HG03520 (cell line): ENCODE data around the gene COIL.

Source experiments
- ATAC-seq: cut with Tn5 transposase; IDR thresholded peaks from one replicate; pipeline ENCODE4 v1.9.1; 2021; ENCODE audit warnings: mild to moderate bottlenecking, moderate library complexity; ENCODE audit not compliant: unreplicated experiment

Gene COIL

GRCh38 chr17:56910509-56911235 is 50.2 kb downstream of the COIL start:
- ATAC-seq = no peak

DNA sequence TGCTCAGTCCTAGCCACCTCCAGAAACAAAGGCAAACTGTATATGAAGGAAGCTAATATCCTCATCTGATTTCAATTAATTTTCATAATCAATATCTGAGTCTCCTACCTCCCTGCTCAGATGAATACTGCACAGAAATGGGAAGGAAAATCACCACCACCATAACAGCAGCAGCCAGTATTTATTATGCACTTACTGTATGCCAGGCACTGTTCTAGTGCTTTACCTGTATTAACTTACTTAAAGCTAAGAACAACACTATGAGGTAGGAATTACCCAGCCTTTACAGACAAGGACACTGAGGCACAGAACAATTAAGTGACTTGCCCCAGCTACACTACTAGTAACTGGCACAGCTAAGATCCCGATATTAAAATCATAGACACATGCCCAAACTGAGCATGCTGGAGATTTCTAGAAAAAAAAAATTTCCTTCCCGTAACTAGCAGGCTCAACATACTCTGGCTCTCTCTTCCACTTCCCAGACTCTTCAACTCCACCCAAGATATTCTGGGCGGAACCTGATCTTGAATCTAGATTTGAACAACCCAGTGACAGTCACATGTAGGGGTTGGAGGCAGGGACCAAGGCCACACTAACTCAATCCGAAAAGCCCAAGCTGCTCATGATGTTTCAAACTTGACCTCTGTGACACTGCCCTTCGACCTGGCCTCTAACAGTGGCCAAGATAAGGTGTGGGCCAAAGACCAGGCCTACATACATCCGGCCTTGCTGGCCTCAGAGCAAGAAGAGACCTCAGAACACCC is 50.9 kb downstream of the COIL start:
- no peak for ATAC-seq

- ATAC-seq = peak; percentile 85
These were observed 52.8 kb downstream of the COIL start for GRCh38 chr17:56908001-56908542.

- no peak for ATAC-seq
These were observed 57.3 kb downstream of the COIL start for GRCh38 chr17:56903560-56903959.

DNA sequence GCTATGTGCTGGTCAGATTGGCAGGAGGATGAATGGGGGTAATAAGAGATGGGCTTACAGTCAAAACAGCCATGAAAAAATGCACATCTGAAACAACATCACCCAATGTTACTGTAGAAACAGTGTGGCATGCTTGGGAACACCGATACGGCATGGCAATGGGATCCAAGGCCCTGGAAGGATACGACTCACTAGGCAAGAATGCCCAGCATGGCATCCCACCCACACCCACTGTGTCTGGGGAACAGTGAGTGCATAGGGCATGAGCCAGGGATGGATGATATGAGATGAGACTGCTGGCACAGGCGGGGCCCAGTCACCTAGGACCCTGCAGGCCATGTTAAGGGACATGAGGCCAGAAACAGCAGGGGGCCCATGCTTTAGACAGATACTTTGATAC is 58.5 kb downstream of the COIL start:
- ATAC-seq = no peak

- ATAC-seq = no peak
These were observed 61.4 kb downstream of the COIL start for GRCh38 chr17:56899403-56899802.

- ATAC-seq = no peak
These were observed 62.0 kb downstream of the COIL start for GRCh38 chr17:56898874-56899273.

DNA sequence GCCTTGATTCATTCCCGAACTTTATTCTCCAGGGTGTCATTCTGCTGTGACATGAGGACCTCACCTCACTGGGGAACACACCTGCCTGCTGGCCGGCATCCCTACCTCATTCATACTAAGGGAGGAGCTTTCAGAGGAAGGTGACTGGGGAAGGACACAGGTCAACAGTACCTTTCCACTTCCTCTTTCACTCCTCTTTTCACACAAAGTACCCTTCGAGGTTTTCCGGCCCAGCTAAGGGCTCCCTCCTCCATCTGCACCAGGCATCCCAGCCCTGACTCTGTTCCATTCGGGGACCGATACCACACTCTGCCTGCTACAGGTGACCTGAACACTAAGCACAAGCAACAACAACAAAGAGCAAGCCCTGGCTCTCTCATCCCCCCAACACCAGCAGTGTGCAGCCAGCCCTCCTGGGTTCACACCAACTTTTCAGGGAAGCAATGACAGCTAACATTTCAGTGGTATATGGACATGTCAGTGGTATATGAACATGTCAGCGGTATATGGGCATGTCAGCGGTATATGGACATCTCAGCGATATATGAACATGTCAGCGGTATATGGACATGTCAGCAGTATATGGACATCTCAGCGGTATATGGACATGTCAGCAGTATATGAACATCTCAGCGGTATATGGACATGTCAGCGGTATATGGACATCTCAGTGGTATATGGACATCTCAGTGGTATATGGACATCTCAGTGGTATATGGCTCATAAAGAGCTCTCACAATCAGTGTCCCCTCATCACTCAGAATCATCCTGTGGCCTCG is 63.0 kb downstream of the COIL start:
- ATAC-seq = no peak

DNA sequence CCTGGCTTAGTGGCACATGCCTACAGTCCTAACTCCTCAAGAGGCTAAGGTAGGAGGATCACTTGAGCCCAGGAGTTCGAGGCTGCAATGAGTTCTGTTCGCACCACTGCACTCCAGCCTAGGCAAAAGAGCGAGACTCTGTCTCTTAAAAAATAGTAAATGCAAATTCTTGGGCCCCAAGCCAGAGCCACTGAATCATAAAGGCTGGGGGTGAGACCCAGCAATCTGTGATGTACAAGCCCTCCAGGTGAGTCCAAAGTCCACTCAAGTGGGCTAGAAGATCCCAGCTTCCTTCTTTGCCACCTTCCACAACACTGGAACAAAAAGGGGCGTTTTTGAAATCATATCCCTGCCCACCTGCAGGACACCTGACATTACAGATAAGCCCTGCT is 63.9 kb downstream of the COIL start:
- no peak for ATAC-seq

DNA sequence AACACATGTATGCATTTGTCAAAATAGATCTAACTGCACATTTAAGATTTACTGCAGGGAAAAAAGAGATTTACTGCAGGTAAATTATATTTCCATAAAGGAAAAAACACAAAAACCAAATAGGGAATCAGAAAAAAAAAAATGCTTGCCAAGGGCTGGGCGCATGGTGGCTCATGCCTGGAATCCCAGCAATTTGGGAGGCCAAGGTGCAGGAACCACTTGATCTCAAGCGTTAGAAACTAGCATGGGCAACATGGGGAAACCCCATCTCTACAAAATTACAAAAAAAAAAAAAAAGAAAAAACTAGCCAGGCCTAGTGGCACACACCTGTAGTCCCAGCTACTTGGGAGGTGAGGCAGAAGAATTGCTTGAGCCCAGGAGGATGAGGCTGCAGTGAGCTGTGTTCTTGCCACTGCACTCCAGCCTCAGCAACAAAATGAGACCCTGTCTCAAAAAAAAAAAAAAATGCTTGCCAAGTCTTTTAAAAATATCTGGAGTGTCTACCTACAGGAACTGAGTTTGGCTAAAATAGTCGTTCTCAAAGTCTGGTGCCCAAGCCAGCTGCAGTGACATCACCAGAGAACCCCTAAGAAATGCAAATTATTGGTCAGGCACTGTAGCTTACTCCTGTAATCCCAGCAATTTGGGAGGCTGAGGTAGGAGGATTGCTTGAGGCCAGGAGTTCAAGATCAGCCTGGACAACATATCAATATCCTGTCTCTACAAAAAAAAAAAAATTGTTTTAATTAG is 64.5 kb downstream of the COIL start:
- ATAC-seq = no peak

GRCh38 chr17:56894859-56895455 is 65.9 kb downstream of the COIL start:
- no peak for ATAC-seq

GRCh38 chr17:56893503-56893902 is 67.3 kb downstream of the COIL start:
- no peak for ATAC-seq

GRCh38 chr17:56892333-56892732 is 68.5 kb downstream of the COIL start:
- no peak for ATAC-seq

DNA sequence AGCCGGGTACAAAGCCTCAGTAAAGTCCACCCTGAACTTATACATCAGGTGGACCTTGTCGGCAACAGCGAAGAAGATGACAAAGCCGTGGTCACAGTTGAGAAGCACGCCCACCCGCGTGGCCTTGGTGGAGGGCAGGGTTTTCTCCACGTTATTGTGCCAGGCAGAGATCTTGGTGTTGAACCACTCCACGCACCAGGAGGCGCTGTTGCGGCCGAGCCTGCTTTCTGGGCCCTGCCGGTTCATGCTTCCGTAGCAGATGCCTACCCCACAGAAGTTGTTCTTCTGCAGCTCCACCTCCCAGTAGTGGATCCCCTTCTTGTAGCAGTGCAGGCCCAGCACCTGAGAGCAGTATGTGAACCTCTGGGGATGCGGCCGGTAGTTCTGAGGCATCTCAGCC is 69.1 kb downstream of the COIL start:
- no peak for ATAC-seq

DNA sequence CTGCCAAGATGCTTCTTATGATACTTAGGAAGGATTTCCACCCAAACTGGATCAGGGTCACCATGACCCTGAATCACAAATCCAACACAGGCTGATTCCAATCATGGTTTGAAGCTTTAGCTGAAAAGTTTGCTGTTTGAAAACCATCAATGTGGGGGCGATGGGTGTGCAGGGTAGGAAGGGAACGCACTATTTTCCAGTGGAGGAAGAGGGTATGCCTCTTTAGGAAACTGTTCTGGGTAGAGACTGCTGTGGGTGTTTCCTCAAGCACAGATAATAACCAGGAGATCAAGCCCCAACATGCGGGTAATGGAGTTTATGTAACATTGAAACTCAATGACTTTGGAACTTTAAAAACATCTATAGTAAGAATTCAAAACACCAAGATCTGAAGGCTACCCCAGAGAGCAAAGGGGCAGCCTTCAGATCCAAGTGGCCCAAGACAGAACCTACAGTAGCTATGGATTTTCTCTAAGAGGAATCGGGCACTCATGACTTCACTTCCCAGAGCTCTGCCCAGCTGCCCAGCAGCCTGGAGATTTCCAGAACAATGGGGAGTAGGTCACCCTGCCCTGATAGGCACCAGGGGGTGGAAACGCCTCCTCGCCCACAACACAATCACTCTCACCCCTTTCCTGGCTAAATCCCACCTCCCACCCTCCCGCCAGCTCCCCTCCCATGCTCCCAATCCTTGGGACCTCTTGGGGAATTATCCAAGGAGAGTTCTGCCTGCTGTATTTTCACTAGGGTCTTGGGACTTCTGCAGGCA is 69.8 kb downstream of the COIL start:
- ATAC-seq = no peak

GRCh38 chr17:56890390-56890789 is 70.5 kb downstream of the COIL start:
- ATAC-seq = no peak
